PC-3 (cell line): Measurements from ENCODE around the gene URB1. TPM values are rescaled to one million over a fixed set of nuclear protein-coding genes. Genes with fewer than 3 reads are reported as not detected.

Source experiments
- ATAC-seq: fragments of 200-7000 bp; cut with Tn5 transposase; 2 replicates; pipeline ENCODE4 v1.9.1; 2020; ENCODE audit warnings: mild to moderate bottlenecking, moderate library complexity
- BruUV-seq: library from RNA; stranded (reverse); fragments of 400-500 nt; replicated peaks from 2 replicates; lab custom pipeline; 2021; lab: Mats Ljungman, UMichigan
- CTCF ChIA-PET: fragments of 300-600 bp; sonication (Branson Sonifier 250); formaldehyde crosslinking; loops from one replicate; lab custom pipeline; 2022; ENCODE audit warnings: antibody characterized with exemption; lab: Charles Lee
- POLR2A ChIA-PET: fragments of 300-600 bp; sonication (Branson Sonifier 250); formaldehyde crosslinking; loops from one replicate; lab custom pipeline; 2022; ENCODE audit warnings: antibody characterized with exemption; ENCODE audit not compliant: unreplicated experiment; lab: Charles Lee
- DNase-seq: peaks from one replicate; pipeline ENCODE4 v3.0.0-alpha.2; 2015
- H2AFZ ChIP-seq: fragments of 300-600 bp; sonication (generic); 2 replicates; pipeline ENCODE4 v1.6.0; 2016; ENCODE audit warnings: antibody characterized with exemption, low read length
- H3F3A ChIP-seq: fragments of 300-600 bp; sonication (generic); one replicate; pipeline ENCODE4 v1.6.0; 2017; ENCODE audit warnings: antibody characterized with exemption, low read length, control low read depth, mild to moderate bottlenecking; ENCODE audit not compliant: unreplicated experiment
- H3K27ac ChIP-seq: fragments of 300-600 bp; sonication (generic); 2 replicates; pipeline ENCODE4 v1.5.1; 2016; ENCODE audit warnings: mild to moderate bottlenecking, low read length
- H3K27me3 ChIP-seq: fragments of 300-600 bp; sonication (generic); 2 replicates; pipeline ENCODE4 v1.6.1; 2016; ENCODE audit warnings: low read length, mixed read lengths
- H3K36me3 ChIP-seq: fragments of 300-600 bp; sonication (generic); 2 replicates; pipeline ENCODE4 v1.6.1; 2016; ENCODE audit warnings: low read depth, mixed run types, low read length, mixed read lengths
- H3K4me1 ChIP-seq: fragments of 300-600 bp; sonication (generic); 2 replicates; pipeline ENCODE4 v1.5.1; 2016; ENCODE audit warnings: low read length; ENCODE audit not compliant: insufficient read depth
- H3K4me2 ChIP-seq: fragments of 300-600 bp; sonication (generic); 2 replicates; pipeline ENCODE4 v1.6.0; 2016; ENCODE audit warnings: low read length
- H3K4me3 ChIP-seq: fragments of 300-600 bp; sonication (generic); 2 replicates; pipeline ENCODE4 v1.5.1; 2016; ENCODE audit warnings: mild to moderate bottlenecking, low read length, mixed read lengths
- H3K79me2 ChIP-seq: fragments of 300-600 bp; sonication (generic); 2 replicates; pipeline ENCODE4 v1.6.1; 2017; ENCODE audit warnings: low read length, mixed read lengths
- H3K9ac ChIP-seq: fragments of 300-600 bp; sonication (generic); 2 replicates; pipeline ENCODE4 v1.6.0; 2016; ENCODE audit warnings: mild to moderate bottlenecking, low read length
- H3K9me2 ChIP-seq: fragments of 300-600 bp; sonication (generic); replicated peaks from 2 replicates; pipeline ENCODE4 v1.6.1; 2016; ENCODE audit warnings: mixed run types, low read length, mixed read lengths
- H3K9me3 ChIP-seq: fragments of 300-600 bp; sonication (generic); 2 replicates; pipeline ENCODE4 v1.6.1; 2016; ENCODE audit warnings: low read length, mixed read lengths
- H4K20me1 ChIP-seq: fragments of 300-600 bp; sonication (generic); 2 replicates; pipeline ENCODE4 v1.6.1; 2016; ENCODE audit warnings: low read length, mixed read lengths
- CTCF ChIP-seq: fragments of 300-600 bp; sonication (generic); conservative IDR thresholded peaks from 2 replicates; pipeline ENCODE4 v1.5.1; 2017; ENCODE audit warnings: antibody characterized with exemption, low read depth, mild to moderate bottlenecking, low read length
- EZH2 ChIP-seq: fragments of 300-600 bp; sonication (generic); IDR thresholded peaks from one replicate; pipeline ENCODE4 v1.6.1; 2017; ENCODE audit warnings: antibody characterized with exemption, mild to moderate bottlenecking, low read length; ENCODE audit not compliant: unreplicated experiment
- EZH2phosphoT487 ChIP-seq: fragments of 300-600 bp; sonication (generic); IDR thresholded peaks from 2 replicates; pipeline ENCODE4 v1.6.1; 2018; ENCODE audit warnings: mild to moderate bottlenecking, antibody characterized with exemption, low read length, borderline replicate concordance
- intact Hi-C: fragments of 100-400 bp; cut with micrococcal nuclease; formaldehyde crosslinking; loops from 2 replicates; pipeline ENCODE4 v1.9.0; 2023
- total RNA-seq: library from RNA; depleted of rRNA; stranded (reverse); fragments of >200 nt; gene quantifications from 2 replicates; pipeline ENCODE4 v1.2.3, GENCODE V29; 2014

The URB1 gene
- total RNA-seq, 1 experiment from 2014 or later, result 27.8 TPM

GRCh38 chr21:32381571-32381970, 11.2 kb downstream of the URB1 start:
- Histone ChIP-seq H2AFZ (no peak overlapping the region), H3K79me2 (peaks cover 84% of the 10 kb centered on the region), H3K9me3 (no peaks in the 10 kb centered on the region), H3K4me2 (peak overlapping the region; percentile 49), H3K36me3 (peaks cover 61% of the 10 kb centered on the region), H4K20me1 (peaks cover 30% of the 10 kb centered on the region), H3F3A (no peaks in the 10 kb centered on the region), H3K4me3 (no peak overlapping the region), H3K9ac (peak overlapping the region; percentile 47), H3K4me1 (peaks cover 27% of the 10 kb centered on the region), H3K9me2 (no peaks in the 10 kb centered on the region), H3K27ac (peak overlapping the region; percentile 79), H3K27me3 (no peaks in the 10 kb centered on the region)
- intact Hi-C loops, result no loop called here
- ATAC-seq (no peak), DNase-seq (no peak)
- TF ChIP-seq EZH2 (no peak), CTCF (no peak), EZH2phosphoT487 (no peak)
- ChIA-PET CTCF (no interaction called here), POLR2A (no interaction called here)
- BruUV-seq, result no TSS peak

- DNase-seq, result no peak
- intact Hi-C loops, result no loop called here
- CTCF ChIA-PET, result no interaction called here
- peaks cover 61% of the 10 kb centered on the region for H3K36me3 ChIP-seq
- peaks cover 24% of the 10 kb centered on the region for H4K20me1 ChIP-seq
- H3K4me2 ChIP-seq, result no peak overlapping the region
- H3K4me3 ChIP-seq, result no peak overlapping the region
- no peaks in the 10 kb centered on the region for H3K9me2 ChIP-seq
- H3F3A ChIP-seq, result no peaks in the 10 kb centered on the region
- ATAC-seq, result no peak
- peaks cover 27% of the 10 kb centered on the region for H3K4me1 ChIP-seq
- H3K79me2 ChIP-seq, result peaks cover 78% of the 10 kb centered on the region
- POLR2A ChIA-PET, result no interaction called here
- H3K9me3 ChIP-seq, result no peaks in the 10 kb centered on the region
- BruUV-seq, result TSS peak; percentile 5
- H2AFZ ChIP-seq, result no peak overlapping the region
- H3K9ac ChIP-seq, result no peak overlapping the region
- H3K27me3 ChIP-seq, result no peaks in the 10 kb centered on the region
- H3K27ac ChIP-seq, result no peak overlapping the region
- no peak for TF ChIP-seq CTCF
- no peak for TF ChIP-seq EZH2phosphoT487
- TF ChIP-seq EZH2, result no peak
These were observed 11.9 kb downstream of the URB1 start for GRCh38 chr21:32380940-32381339.

- peaks cover 64% of the 10 kb centered on the region for H3K79me2 ChIP-seq
These were observed 13.9 kb downstream of the URB1 start for GRCh38 chr21:32378956-32379355.

More at GRCh38 chr21:32378956-32379355, 13.9 kb downstream of the URB1 start:
- peaks cover 16% of the 10 kb centered on the region; the same call in 1 of the 2 replicates for H4K20me1 ChIP-seq
- TF ChIP-seq EZH2phosphoT487, result no peak
- no peak for TF ChIP-seq CTCF
- TF ChIP-seq EZH2, result no peak
- no TSS peak for BruUV-seq
- H3K4me3 ChIP-seq, result no peak overlapping the region
- H3K36me3 ChIP-seq, result peaks cover 70% of the 10 kb centered on the region
- H3K27me3 ChIP-seq, result no peaks in the 10 kb centered on the region
- H3K9me2 ChIP-seq, result no peaks in the 10 kb centered on the region
- H3K9ac ChIP-seq, result no peak overlapping the region
- ChIA-PET CTCF (no interaction called here), POLR2A (no interaction called here)
- H3K27ac ChIP-seq, result no peak overlapping the region
- no peaks in the 10 kb centered on the region for H3F3A ChIP-seq
- H2AFZ ChIP-seq, result no peak overlapping the region
- H3K9me3 ChIP-seq, result no peaks in the 10 kb centered on the region
- peaks cover 27% of the 10 kb centered on the region for H3K4me1 ChIP-seq
- no peak overlapping the region for H3K4me2 ChIP-seq
- ATAC-seq, result no peak
- intact Hi-C loops, result no loop called here
- DNase-seq, result no peak
